ENCODE measurements around the gene ODAD3. TPM values are rescaled to one million over a fixed set of nuclear protein-coding genes. Genes with fewer than 3 reads are reported as not detected.
A peak's percentile ranks its signal among the peaks of the same experiment; 100 is the strongest.

The ODAD3 gene
- total RNA-seq, 2 experiments from 2014 or later, result not detected

DNA sequence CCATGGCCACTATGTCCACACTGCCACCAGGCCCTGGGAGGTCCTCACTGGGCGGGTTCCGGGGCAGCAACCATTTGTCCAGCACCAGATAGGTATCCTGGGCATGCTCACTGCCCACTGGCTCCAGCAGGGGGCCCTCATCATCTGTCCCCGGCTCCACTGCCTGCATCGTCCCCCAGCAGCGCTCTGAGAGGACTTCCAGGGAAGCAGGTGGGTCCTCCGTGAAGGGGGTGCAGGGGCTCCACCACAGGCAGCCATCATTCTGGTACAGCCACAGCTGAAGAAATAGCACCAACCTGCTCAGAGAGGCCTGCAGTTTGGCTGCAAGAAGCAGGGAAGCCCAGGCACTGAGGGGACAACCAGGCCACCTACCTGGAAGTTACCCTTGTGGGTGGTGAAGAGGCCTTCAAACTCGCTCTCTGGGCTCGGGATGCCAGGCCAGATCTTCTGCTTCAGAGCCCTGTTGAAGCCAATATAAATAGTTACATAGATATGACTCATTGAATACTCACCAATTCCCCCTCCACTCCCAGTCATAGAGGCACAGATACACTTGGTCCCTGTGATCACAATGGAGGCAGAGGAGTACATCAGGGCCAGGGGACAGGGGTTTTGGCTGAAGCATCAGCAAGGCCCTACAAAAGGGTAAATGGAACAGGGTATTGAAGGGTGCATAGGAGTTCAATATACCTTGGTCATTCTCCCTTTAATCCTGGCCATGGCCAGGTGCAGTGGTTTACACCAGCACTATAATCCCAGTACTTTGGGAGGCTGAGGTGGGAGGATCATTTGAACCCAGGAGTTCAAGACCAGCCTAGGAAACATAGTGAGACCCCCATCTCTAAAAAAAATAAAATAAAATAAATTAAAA lies 56.4 kb downstream of the ODAD3 start:
- CTCF ChIA-PET, result interaction anchor here (1.3 kb wide), 1 partner anchor 56 kb away, joined by 7 read pairs; the partner anchor contains the start of gene ODAD3
- Mint-ChIP-seq H3K27ac (no peak overlapping the region), H3K9me3 (no peaks in the 10 kb centered on the region), H3K27me3 (peaks cover 18% of the 10 kb centered on the region), H3K4me1 (ENCODE audit: low read depth) (peaks cover 47% of the 10 kb centered on the region), H3K36me3 (ENCODE audit: low read depth) (peaks cover 9% of the 10 kb centered on the region), H3K4me3 (no peak overlapping the region)
- TF ChIP-seq CTCF (IDR thresholded peaks at IDR 0.05), result no peak
- peaks cover 12 to 13% of the 10 kb centered on the region in 2 experiments for H3K27me3 ChIP-seq (ENCODE audit: control insufficient read depth in 1 of 2, insufficient read depth in 2 of 2, low read length in 2 of 2)
- H3K4me3 ChIP-seq (ENCODE audit: low read length), result no peak overlapping the region
- peaks cover 14% of the 10 kb centered on the region for H3K36me3 ChIP-seq (ENCODE audit: insufficient read depth, low read length)
- H3K27ac ChIP-seq (ENCODE audit: low read depth in 1 of 2, low read length in 2 of 2), result no peak overlapping the region
- peaks cover 0 to 8% of the 10 kb centered on the region in 2 experiments for H3K9me3 ChIP-seq (ENCODE audit: control insufficient read depth in 1 of 2, insufficient read depth in 1 of 2, low read length in 2 of 2)
- ATAC-seq (ENCODE audit: poor library complexity) (no peak), DNase-seq (peak in 3 of 14 experiments; percentile 22 to 46 (median 36))
- intact Hi-C loops (cut with DNase I, micrococcal nuclease), result loop anchor here (5.0 to 10.0 kb wide), 3 partner anchors 126 to 506 kb away; partner anchors contain the start of genes CARM1 (in 1 of the 2), TIMM29 (in 1 of the 2), YIPF2 (in 1 of the 2) and ZNF653 (in 1 of the 2)
- H3K4me1 ChIP-seq (ENCODE audit: insufficient read depth, low read length), result peaks cover 80% of the 10 kb centered on the region
- POLR2A ChIA-PET, result no interaction called here

- Mint-ChIP-seq H3K36me3 (ENCODE audit: low read depth) (peaks cover 9% of the 10 kb centered on the region), H3K4me1 (ENCODE audit: low read depth) (peaks cover 47% of the 10 kb centered on the region), H3K27me3 (peaks cover 15% of the 10 kb centered on the region), H3K27ac (no peak overlapping the region), H3K9me3 (no peaks in the 10 kb centered on the region), H3K4me3 (no peak overlapping the region)
- H3K36me3 ChIP-seq (ENCODE audit: insufficient read depth, low read length), result peaks cover 14% of the 10 kb centered on the region
- ATAC-seq (ENCODE audit: poor library complexity) (no peak), DNase-seq (no peak)
- ChIA-PET POLR2A (no interaction called here), CTCF (interaction anchor here (1.3 to 3.4 kb wide), 2 partner anchors 57 to 84 kb away, joined by 7 to 16 read pairs; partner anchors contain the start of gene ODAD3)
- H3K4me3 ChIP-seq (ENCODE audit: low read length), result no peak overlapping the region
- intact Hi-C loops (cut with DNase I, micrococcal nuclease), result loop anchor here (5.0 to 10.0 kb wide), 3 partner anchors 127 to 505 kb away; partner anchors contain the start of genes CARM1 (in 1 of the 2), TIMM29 (in 1 of the 2), YIPF2 (in 1 of the 2) and ZNF653 (in 1 of the 2)
- H3K9me3 ChIP-seq (ENCODE audit: control insufficient read depth in 1 of 2, insufficient read depth in 1 of 2, low read length in 2 of 2), result peaks cover 0 to 3% of the 10 kb centered on the region in 2 experiments
- no peak overlapping the region for H3K27ac ChIP-seq (ENCODE audit: low read depth in 1 of 2, low read length in 2 of 2)
- H3K4me1 ChIP-seq (ENCODE audit: insufficient read depth, low read length), result peaks cover 74% of the 10 kb centered on the region
- H3K27me3 ChIP-seq (ENCODE audit: control insufficient read depth in 1 of 2, insufficient read depth in 2 of 2, low read length in 2 of 2), result peaks cover 4 to 6% of the 10 kb centered on the region in 2 experiments
- no peak for TF ChIP-seq CTCF (IDR thresholded peaks at IDR 0.05)
Observed at GRCh38 chr19:11377756-11378155, 57.2 kb downstream of the ODAD3 start.

DNA sequence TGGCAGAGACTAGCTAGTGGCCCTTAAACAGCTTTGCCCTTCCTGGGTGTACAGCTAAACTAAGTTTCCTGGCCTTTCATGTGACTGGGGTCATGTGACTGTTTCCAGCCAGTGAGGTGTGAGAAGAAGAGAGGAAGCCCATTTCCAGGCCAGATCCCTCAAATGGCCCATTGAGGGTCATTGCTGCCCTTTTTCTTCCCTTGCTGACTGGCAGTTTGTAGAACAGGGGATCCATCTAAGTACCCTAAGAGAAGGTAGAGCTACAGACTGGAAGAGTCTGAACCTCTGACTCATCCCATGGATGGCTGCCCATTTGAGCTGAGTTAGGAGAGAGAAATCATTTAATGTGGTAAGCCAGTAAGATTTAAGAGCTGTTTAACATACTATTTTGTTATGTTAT lies 57.7 kb downstream of the ODAD3 start:
- Mint-ChIP-seq H3K9me3 (no peaks in the 10 kb centered on the region), H3K27ac (peak overlapping the region; percentile 50), H3K27me3 (peaks cover 12% of the 10 kb centered on the region), H3K4me1 (ENCODE audit: low read depth) (peaks cover 44% of the 10 kb centered on the region), H3K4me3 (peak overlapping the region; percentile 67), H3K36me3 (ENCODE audit: low read depth) (peaks cover 9% of the 10 kb centered on the region)
- DNase-seq, result peak in 4 of 14 experiments; percentile 36 to 44 (median 42)
- no peak for ATAC-seq (ENCODE audit: poor library complexity)
- Histone ChIP-seq H3K9me3 (ENCODE audit: control insufficient read depth in 1 of 2, insufficient read depth in 1 of 2, low read length in 2 of 2) (no peaks in the 10 kb centered on the region), H3K36me3 (ENCODE audit: insufficient read depth, low read length) (peaks cover 14% of the 10 kb centered on the region), H3K27ac (ENCODE audit: low read depth in 1 of 2, low read length in 2 of 2) (no peak overlapping the region), H3K27me3 (ENCODE audit: control insufficient read depth in 1 of 2, insufficient read depth in 2 of 2, low read length in 2 of 2) (peaks cover 0 to 3% of the 10 kb centered on the region in 2 experiments), H3K4me1 (ENCODE audit: insufficient read depth, low read length) (peaks cover 70% of the 10 kb centered on the region), H3K4me3 (ENCODE audit: low read length) (no peak overlapping the region)
- CTCF ChIA-PET, result interaction anchor here (1.3 to 3.4 kb wide), 2 partner anchors 57 to 83 kb away, joined by 7 to 16 read pairs; partner anchors contain the start of gene ODAD3
- POLR2A ChIA-PET, result interaction anchor here (0.9 to 1.0 kb wide), 2 partner anchors 45 to 58 kb away, joined by 3 to 7 read pairs; partner anchors contain the start of gene PRKCSH
- intact Hi-C loops (cut with DNase I, micrococcal nuclease), result loop anchor here (5.0 to 10.0 kb wide), 3 partner anchors 128 to 505 kb away; partner anchors contain the start of genes CARM1 (in 1 of the 2), TIMM29 (in 1 of the 2), YIPF2 (in 1 of the 2) and ZNF653 (in 1 of the 2)
- TF ChIP-seq CTCF (IDR thresholded peaks at IDR 0.05), result no peak
